ENCODE results near the gene TC2N. TPM values are rescaled to one million over a fixed set of nuclear protein-coding genes. Genes with fewer than 3 reads are reported as not detected.

TC2N gene
- total RNA-seq, 2 donors from 2014 or later, result 17.3 to 19.5 TPM

DNA sequence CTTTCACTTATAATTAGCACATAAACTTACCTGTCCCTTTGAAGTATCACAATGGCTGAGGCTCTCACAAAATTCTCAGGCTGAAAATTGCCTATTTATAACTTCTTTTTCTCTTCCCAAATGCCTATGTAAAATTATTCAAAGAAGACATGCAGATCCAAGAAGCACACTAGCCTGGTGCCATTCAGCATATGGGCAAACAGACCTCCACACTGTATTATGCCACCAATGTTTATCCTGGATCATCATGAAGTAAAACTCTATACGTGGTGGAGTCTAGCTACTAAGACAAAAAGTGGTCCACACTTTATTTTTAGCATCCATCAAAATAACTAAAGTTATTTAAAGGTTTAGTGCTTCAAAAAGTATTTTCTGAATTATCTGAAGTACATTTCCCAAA is 15.8 kb downstream of the TC2N start:
- H3K4me3 Mint-ChIP-seq, result no peak overlapping the region
- DNase-seq, result no peak
- H3K4me1 ChIP-seq (ENCODE audit: control insufficient read depth, insufficient read depth, low read length), result no peaks in the 10 kb centered on the region

DNA sequence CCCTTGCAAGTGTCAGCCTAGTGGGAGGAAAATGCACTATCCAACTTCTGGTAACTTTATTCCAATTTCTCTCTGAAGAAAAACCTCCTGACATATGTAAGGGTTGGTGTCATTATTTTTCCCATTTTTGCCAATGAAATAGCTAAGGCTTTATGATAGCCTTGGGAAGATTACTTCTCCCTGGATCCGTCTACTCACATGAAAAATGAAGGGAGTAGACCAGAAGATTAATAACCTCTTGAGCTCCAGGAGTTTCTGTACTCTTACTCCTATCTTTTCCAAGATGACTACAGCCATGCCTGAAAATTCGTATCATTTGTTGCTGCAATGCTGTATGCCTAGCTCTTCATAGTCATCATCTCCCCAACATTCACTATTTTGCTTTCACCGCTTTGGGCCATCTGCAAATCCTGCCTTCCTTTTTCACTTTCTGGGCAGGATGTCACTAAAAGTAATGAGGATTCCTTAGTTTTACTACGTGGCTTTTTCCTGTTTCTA is 18.8 kb downstream of the TC2N start:
- Histone ChIP-seq H3K9ac (ENCODE audit: extremely low read depth, low read length, poor library complexity, severe bottlenecking) (no peak overlapping the region), H3K36me3 (ENCODE audit: control insufficient read depth, insufficient read depth, low read length) (no peaks in the 10 kb centered on the region), H3K9me3 (ENCODE audit: control insufficient read depth, low read length) (no peaks in the 10 kb centered on the region), H3K27ac (ENCODE audit: low read depth, low read length) (no peak overlapping the region), H3K4me1 (ENCODE audit: control insufficient read depth, insufficient read depth, low read length) (no peaks in the 10 kb centered on the region), H3K27me3 (ENCODE audit: control insufficient read depth, insufficient read depth, low read length, poor library complexity, severe bottlenecking) (no peaks in the 10 kb centered on the region), H3K4me3 (ENCODE audit: low read length) (no peak overlapping the region)
- no peak overlapping the region for H3K4me3 Mint-ChIP-seq
- TF ChIP-seq, protein P1, sequence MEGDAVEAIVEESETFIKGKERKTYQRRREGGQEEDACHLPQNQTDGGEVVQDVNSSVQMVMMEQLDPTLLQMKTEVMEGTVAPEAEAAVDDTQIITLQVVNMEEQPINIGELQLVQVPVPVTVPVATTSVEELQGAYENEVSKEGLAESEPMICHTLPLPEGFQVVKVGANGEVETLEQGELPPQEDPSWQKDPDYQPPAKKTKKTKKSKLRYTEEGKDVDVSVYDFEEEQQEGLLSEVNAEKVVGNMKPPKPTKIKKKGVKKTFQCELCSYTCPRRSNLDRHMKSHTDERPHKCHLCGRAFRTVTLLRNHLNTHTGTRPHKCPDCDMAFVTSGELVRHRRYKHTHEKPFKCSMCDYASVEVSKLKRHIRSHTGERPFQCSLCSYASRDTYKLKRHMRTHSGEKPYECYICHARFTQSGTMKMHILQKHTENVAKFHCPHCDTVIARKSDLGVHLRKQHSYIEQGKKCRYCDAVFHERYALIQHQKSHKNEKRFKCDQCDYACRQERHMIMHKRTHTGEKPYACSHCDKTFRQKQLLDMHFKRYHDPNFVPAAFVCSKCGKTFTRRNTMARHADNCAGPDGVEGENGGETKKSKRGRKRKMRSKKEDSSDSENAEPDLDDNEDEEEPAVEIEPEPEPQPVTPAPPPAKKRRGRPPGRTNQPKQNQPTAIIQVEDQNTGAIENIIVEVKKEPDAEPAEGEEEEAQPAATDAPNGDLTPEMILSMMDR (conservative IDR thresholded peaks at IDR 0.05), result no peak
- H3K9me3 Mint-ChIP-seq, result no peaks in the 10 kb centered on the region
- H3K36me3 Mint-ChIP-seq (ENCODE audit: low read depth), result no peaks in the 10 kb centered on the region
- H3K27me3 Mint-ChIP-seq (ENCODE audit: insufficient read depth), result peaks cover 5% of the 10 kb centered on the region
- H3K4me1 Mint-ChIP-seq, result no peaks in the 10 kb centered on the region
- DNase-seq, result no peak
- H3K27ac Mint-ChIP-seq, result no peak overlapping the region
- WGBS, 2 experiments (ENCODE audit: insufficient coverage in 1 of 2, insufficient read length in 1 of 2), result 93 to 94% methylated on average over 3 to 4 of the region's 4 CpGs

More for the DNA sequence above, 15.8 kb downstream of the TC2N start:
- TF ChIP-seq, protein P1 (conservative IDR thresholded peaks at IDR 0.05), result no peak
- no peak overlapping the region for H3K27ac ChIP-seq (ENCODE audit: low read depth, low read length)
- WGBS, 2 experiments (ENCODE audit: insufficient coverage in 1 of 2, insufficient read length in 1 of 2), result 0% methylated on average over 1 of the region's 1 CpG; no CpG with 5 or more reads in 1 of the 2 experiments
- peaks cover 6% of the 10 kb centered on the region for H3K4me1 Mint-ChIP-seq
- H3K36me3 Mint-ChIP-seq (ENCODE audit: low read depth), result no peaks in the 10 kb centered on the region
- no peaks in the 10 kb centered on the region for H3K9me3 Mint-ChIP-seq
- no peak overlapping the region for H3K4me3 ChIP-seq (ENCODE audit: low read length)
- no peaks in the 10 kb centered on the region for H3K9me3 ChIP-seq (ENCODE audit: control insufficient read depth, low read length)
- H3K9ac ChIP-seq (ENCODE audit: extremely low read depth, low read length, poor library complexity, severe bottlenecking), result no peak overlapping the region
- H3K27ac Mint-ChIP-seq, result no peak overlapping the region
- H3K27me3 Mint-ChIP-seq (ENCODE audit: insufficient read depth), result no peaks in the 10 kb centered on the region
- no peaks in the 10 kb centered on the region for H3K27me3 ChIP-seq (ENCODE audit: control insufficient read depth, insufficient read depth, low read length, poor library complexity, severe bottlenecking)
- H3K36me3 ChIP-seq (ENCODE audit: control insufficient read depth, insufficient read depth, low read length), result no peaks in the 10 kb centered on the region

DNA sequence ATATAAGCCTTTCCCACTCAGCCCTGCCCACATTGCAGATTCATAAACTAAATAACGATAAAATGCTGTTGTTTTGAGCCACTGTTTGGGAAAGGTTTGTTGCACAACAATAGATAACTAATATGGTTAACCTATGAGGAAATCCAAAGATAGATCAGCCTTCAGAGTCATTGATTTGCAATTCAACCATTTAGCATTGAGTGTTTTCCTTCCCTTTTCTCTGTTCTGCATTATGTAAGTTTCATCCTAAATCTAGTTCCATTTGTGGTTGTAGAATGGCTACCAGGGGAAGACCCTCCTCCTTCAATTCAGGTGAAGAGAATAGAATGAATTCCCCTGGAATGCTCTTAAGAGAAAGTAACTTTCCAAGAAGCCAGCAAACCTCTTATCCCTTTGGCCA is 19.6 kb downstream of the TC2N start:
- Histone ChIP-seq H3K4me3 (ENCODE audit: low read length) (no peak overlapping the region), H3K27ac (ENCODE audit: low read depth, low read length) (no peak overlapping the region), H3K4me1 (ENCODE audit: control insufficient read depth, insufficient read depth, low read length) (no peaks in the 10 kb centered on the region), H3K36me3 (ENCODE audit: control insufficient read depth, insufficient read depth, low read length) (no peaks in the 10 kb centered on the region), H3K9ac (ENCODE audit: extremely low read depth, low read length, poor library complexity, severe bottlenecking) (no peak overlapping the region), H3K27me3 (ENCODE audit: control insufficient read depth, insufficient read depth, low read length, poor library complexity, severe bottlenecking) (no peaks in the 10 kb centered on the region), H3K9me3 (ENCODE audit: control insufficient read depth, low read length) (no peaks in the 10 kb centered on the region)
- H3K9me3 Mint-ChIP-seq, result no peaks in the 10 kb centered on the region
- H3K36me3 Mint-ChIP-seq (ENCODE audit: low read depth), result no peaks in the 10 kb centered on the region
- no peak overlapping the region for H3K4me3 Mint-ChIP-seq
- TF ChIP-seq, protein P1 (conservative IDR thresholded peaks at IDR 0.05), result no peak
- WGBS, 2 experiments (ENCODE audit: insufficient coverage in 1 of 2, insufficient read length in 1 of 2), result 83% methylated on average over 1 of the region's 1 CpG; no CpG with 5 or more reads in 1 of the 2 experiments
- no peak overlapping the region for H3K27ac Mint-ChIP-seq
- H3K27me3 Mint-ChIP-seq (ENCODE audit: insufficient read depth), result peaks cover 5% of the 10 kb centered on the region
- DNase-seq, result no peak
- no peaks in the 10 kb centered on the region for H3K4me1 Mint-ChIP-seq

All from endodermal cell (in vitro differentiated cells).